ENCODE results near the gene KCTD1.

The KCTD1 gene

GRCh38 chr18:26416652-26417150, 131.7 kb downstream of the KCTD1 start:
- no peaks in the 10 kb centered on the region for H3K4me1 ChIP-seq (ENCODE audit: control insufficient read depth in 1 of 2, insufficient read depth in 2 of 2, low read length in 2 of 2)
- H3K36me3 ChIP-seq (ENCODE audit: control insufficient read depth in 1 of 2, insufficient read depth in 2 of 2, low read length in 2 of 2) = no peaks in the 10 kb centered on the region
- H3K4me3 ChIP-seq (ENCODE audit: low read depth in 1 of 2, low read length in 2 of 2) = no peak overlapping the region
- H3K27ac ChIP-seq (ENCODE audit: low read length) = no peak overlapping the region
- no peaks in the 10 kb centered on the region for H3K9me3 ChIP-seq (ENCODE audit: control insufficient read depth in 1 of 2, low read length in 2 of 2)
- H3K27me3 ChIP-seq (ENCODE audit: low read depth, low read length) = no peaks in the 10 kb centered on the region

GRCh38 chr18:26415631-26416030, 132.7 kb downstream of the KCTD1 start:
- H3K9me3 ChIP-seq (ENCODE audit: control insufficient read depth in 1 of 2, low read length in 2 of 2) = no peaks in the 10 kb centered on the region
- no peak overlapping the region for H3K4me3 ChIP-seq (ENCODE audit: low read depth in 1 of 2, low read length in 2 of 2)
- H3K4me1 ChIP-seq (ENCODE audit: control insufficient read depth in 1 of 2, insufficient read depth in 2 of 2, low read length in 2 of 2) = no peaks in the 10 kb centered on the region
- H3K27me3 ChIP-seq (ENCODE audit: low read depth, low read length) = no peaks in the 10 kb centered on the region
- no peaks in the 10 kb centered on the region for H3K36me3 ChIP-seq (ENCODE audit: control insufficient read depth in 1 of 2, insufficient read depth in 2 of 2, low read length in 2 of 2)
- H3K27ac ChIP-seq (ENCODE audit: low read length) = no peak overlapping the region

GRCh38 chr18:26414901-26415440, 133.4 kb downstream of the KCTD1 start:
- H3K36me3 ChIP-seq (ENCODE audit: control insufficient read depth in 1 of 2, insufficient read depth in 2 of 2, low read length in 2 of 2) = no peaks in the 10 kb centered on the region
- H3K4me1 ChIP-seq (ENCODE audit: control insufficient read depth in 1 of 2, insufficient read depth in 2 of 2, low read length in 2 of 2) = no peaks in the 10 kb centered on the region
- no peak overlapping the region for H3K27ac ChIP-seq (ENCODE audit: low read length)
- no peaks in the 10 kb centered on the region for H3K9me3 ChIP-seq (ENCODE audit: control insufficient read depth in 1 of 2, low read length in 2 of 2)
- no peaks in the 10 kb centered on the region for H3K27me3 ChIP-seq (ENCODE audit: low read depth, low read length)
- H3K4me3 ChIP-seq (ENCODE audit: low read depth in 1 of 2, low read length in 2 of 2) = no peak overlapping the region

DNA sequence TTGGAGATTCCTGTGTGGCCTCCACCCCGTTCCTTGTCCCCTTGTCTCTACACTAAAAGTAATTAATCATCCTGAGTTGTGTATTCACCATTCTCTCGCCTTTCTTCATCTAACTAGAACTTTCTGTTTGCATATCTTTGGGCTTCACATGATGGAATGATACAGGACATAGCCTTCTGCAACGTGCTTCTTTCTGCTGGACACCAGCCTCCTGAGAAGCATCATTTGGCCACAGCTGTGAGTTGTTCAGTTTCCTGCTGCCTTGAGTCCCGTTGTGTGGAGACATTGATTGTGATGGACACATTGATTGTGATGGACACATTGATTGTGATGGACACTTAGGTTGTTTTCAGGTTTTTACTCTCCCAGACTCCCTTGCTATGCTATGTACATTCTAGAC, 139.3 kb downstream of the KCTD1 start:
- Histone ChIP-seq H3K4me1 (ENCODE audit: control insufficient read depth in 1 of 2, insufficient read depth in 2 of 2, low read length in 2 of 2) (no peaks in the 10 kb centered on the region), H3K9me3 (ENCODE audit: control insufficient read depth in 1 of 2, low read length in 2 of 2) (no peaks in the 10 kb centered on the region), H3K36me3 (ENCODE audit: control insufficient read depth in 1 of 2, insufficient read depth in 2 of 2, low read length in 2 of 2) (no peaks in the 10 kb centered on the region), H3K27me3 (ENCODE audit: low read depth, low read length) (no peaks in the 10 kb centered on the region), H3K27ac (ENCODE audit: low read length) (no peak overlapping the region), H3K4me3 (ENCODE audit: low read depth in 1 of 2, low read length in 2 of 2) (no peak overlapping the region)

GRCh38 chr18:26407736-26408601, 140.4 kb downstream of the KCTD1 start:
- Histone ChIP-seq H3K4me3 (ENCODE audit: low read depth in 1 of 2, low read length in 2 of 2) (no peak overlapping the region), H3K4me1 (ENCODE audit: control insufficient read depth in 1 of 2, insufficient read depth in 2 of 2, low read length in 2 of 2) (no peaks in the 10 kb centered on the region), H3K9me3 (ENCODE audit: control insufficient read depth in 1 of 2, low read length in 2 of 2) (no peaks in the 10 kb centered on the region), H3K27me3 (ENCODE audit: low read depth, low read length) (no peaks in the 10 kb centered on the region), H3K27ac (ENCODE audit: low read length) (no peak overlapping the region), H3K36me3 (ENCODE audit: control insufficient read depth in 1 of 2, insufficient read depth in 2 of 2, low read length in 2 of 2) (no peaks in the 10 kb centered on the region)

- H3K27me3 ChIP-seq (ENCODE audit: low read depth, low read length) = no peaks in the 10 kb centered on the region
- H3K4me3 ChIP-seq (ENCODE audit: low read depth in 1 of 2, low read length in 2 of 2) = no peak overlapping the region
- no peaks in the 10 kb centered on the region for H3K36me3 ChIP-seq (ENCODE audit: control insufficient read depth in 1 of 2, insufficient read depth in 2 of 2, low read length in 2 of 2)
- H3K27ac ChIP-seq (ENCODE audit: low read length) = no peak overlapping the region
- H3K4me1 ChIP-seq (ENCODE audit: control insufficient read depth in 1 of 2, insufficient read depth in 2 of 2, low read length in 2 of 2) = no peaks in the 10 kb centered on the region
- no peaks in the 10 kb centered on the region for H3K9me3 ChIP-seq (ENCODE audit: control insufficient read depth in 1 of 2, low read length in 2 of 2)
Observed at GRCh38 chr18:26406854-26407517, 141.4 kb downstream of the KCTD1 start.

GRCh38 chr18:26406324-26406723, 142.0 kb downstream of the KCTD1 start:
- no peak overlapping the region for H3K27ac ChIP-seq (ENCODE audit: low read length)
- no peaks in the 10 kb centered on the region for H3K9me3 ChIP-seq (ENCODE audit: control insufficient read depth in 1 of 2, low read length in 2 of 2)
- no peaks in the 10 kb centered on the region for H3K36me3 ChIP-seq (ENCODE audit: control insufficient read depth in 1 of 2, insufficient read depth in 2 of 2, low read length in 2 of 2)

DNA sequence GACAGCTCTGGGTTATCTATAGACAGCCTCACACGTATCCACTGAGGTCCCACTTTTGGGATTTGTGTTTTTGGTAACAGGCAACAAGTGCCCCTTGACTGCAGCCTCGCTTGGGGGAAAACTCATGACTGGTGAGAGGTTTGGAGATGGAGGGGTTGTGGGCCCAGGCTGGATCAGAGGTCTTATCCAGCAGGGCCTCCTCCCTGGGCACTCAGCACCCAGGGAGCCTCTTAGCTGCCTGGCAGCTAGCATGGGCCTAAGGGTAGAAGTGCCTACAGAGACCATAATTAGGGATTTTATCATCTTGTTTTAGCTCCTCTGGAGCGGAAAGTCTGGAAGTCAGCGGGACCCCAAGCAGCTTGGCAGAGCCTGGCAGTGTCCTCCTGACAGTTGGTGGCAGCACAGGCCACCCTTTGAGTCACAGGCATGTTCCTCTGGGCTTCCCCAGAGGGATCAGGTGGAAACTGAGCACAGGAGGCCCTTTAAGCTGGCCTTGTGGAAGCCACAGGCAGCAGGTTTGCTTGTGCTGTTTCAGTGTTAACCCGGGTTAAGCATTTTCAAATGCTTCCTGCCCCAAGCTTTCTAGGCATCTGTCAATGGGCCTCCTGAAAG, 143.1 kb downstream of the KCTD1 start:
- Histone ChIP-seq H3K36me3 (ENCODE audit: control insufficient read depth in 1 of 2, insufficient read depth in 2 of 2, low read length in 2 of 2) (no peaks in the 10 kb centered on the region), H3K27me3 (ENCODE audit: low read depth, low read length) (no peaks in the 10 kb centered on the region), H3K27ac (ENCODE audit: low read length) (no peak overlapping the region), H3K9me3 (ENCODE audit: control insufficient read depth in 1 of 2, low read length in 2 of 2) (no peaks in the 10 kb centered on the region), H3K4me1 (ENCODE audit: control insufficient read depth in 1 of 2, insufficient read depth in 2 of 2, low read length in 2 of 2) (no peaks in the 10 kb centered on the region), H3K4me3 (ENCODE audit: low read depth in 1 of 2, low read length in 2 of 2) (no peak overlapping the region)

More at GRCh38 chr18:26406324-26406723, 142.0 kb downstream of the KCTD1 start:
- no peaks in the 10 kb centered on the region for H3K27me3 ChIP-seq (ENCODE audit: low read depth, low read length)
- H3K4me1 ChIP-seq (ENCODE audit: control insufficient read depth in 1 of 2, insufficient read depth in 2 of 2, low read length in 2 of 2) = no peaks in the 10 kb centered on the region
- H3K4me3 ChIP-seq (ENCODE audit: low read depth in 1 of 2, low read length in 2 of 2) = no peak overlapping the region

Measured in muscle layer of duodenum (tissue), 2 donors.